K562 (cell line): ENCODE results near the gene LRRC15. TPM values are rescaled to one million over a fixed set of nuclear protein-coding genes. Genes with fewer than 3 reads are reported as not detected.

Experiments
- ATAC-seq: fragments of 200-7000 bp; cut with Tn5 transposase; 3 replicates; pipeline ENCODE4 v1.9.1; 2020; ENCODE audit warnings: moderate library complexity
- BruUV-seq: library from RNA; stranded (reverse); fragments of 400-500 nt; replicated peaks from 2 replicates; lab custom pipeline; 2021; lab: Mats Ljungman, UMichigan
- CTCF ChIA-PET: fragments of 300-600 bp; formaldehyde crosslinking; extraction: SDS; loops from one replicate; lab custom pipeline; 2021; ENCODE audit warnings: low intra/inter-chr PET ratio; lab: Yijun Ruan, JAX
- POLR2A ChIA-PET: fragments of 300-600, 350-650 bp; sonication (Branson Sonifier 250); formaldehyde crosslinking; extraction: SDS; loops from one replicate; lab custom pipeline; 2021; ENCODE audit warnings: antibody characterized with exemption, inconsistent platforms; lab: Yijun Ruan, JAX
- DNase-seq, 4 experiments: peaks; one replicate each; pipeline versions ENCODE4 v3.0.0 to v3.0.0-alpha.2; 2011 to 2018; ENCODE audit warnings: low spot score in 3 of 4, mixed read lengths in 3 of 4; ENCODE audit errors: extremely low read depth in 1 of 4
- FAIRE-seq: peaks from 2 replicates; lab custom pipeline; 2011; peaks lifted over from hg19 to GRCh38; lab: Jason Lieb, UNC
- H2AFZ ChIP-seq: 2 replicates; pipeline ENCODE4 v1.6.0; 2011; ENCODE audit warnings: low read depth, low read length, control low read depth, inconsistent platforms
- H3K27ac ChIP-seq: fragments of 200-600 bp; 3 replicates; pipeline ENCODE4 v1.8.0; 2011; ENCODE audit warnings: low read depth, mild to moderate bottlenecking, control low read depth, inconsistent platforms, low read length, moderate library complexity, mixed read lengths; ENCODE audit errors: extremely low read depth
- H3K27me3 ChIP-seq, 2 experiments: fragments of 300-600 bp in 1 of 2; 2 replicates in 1 of 2; 3 replicates in 1 of 2; pipeline versions ENCODE4 v1.6.0 to v1.8.0; 2011; ENCODE audit warnings: inconsistent platforms in 2 of 2, low read length in 2 of 2, mild to moderate bottlenecking in 1 of 2, mixed read lengths in 1 of 2, moderate library complexity in 1 of 2; ENCODE audit not compliant: control insufficient read depth in 2 of 2, insufficient read depth in 2 of 2
- H3K36me3 ChIP-seq: fragments of 300-600 bp; 3 replicates; pipeline ENCODE4 v1.8.0; 2011; ENCODE audit warnings: mild to moderate bottlenecking, low read length, inconsistent platforms; ENCODE audit not compliant: control insufficient read depth, insufficient read depth
- H3K4me1 ChIP-seq, 2 experiments: fragments of 200-600 bp in 1 of 2; replicated peaks in 1 of 2; 2 replicates in 1 of 2; 3 replicates in 1 of 2; pipeline versions ENCODE4 v1.5.1 to v1.8.0; 2011; ENCODE audit warnings: inconsistent platforms in 2 of 2, low read length in 2 of 2, mild to moderate bottlenecking in 1 of 2, mixed read lengths in 1 of 2, moderate library complexity in 1 of 2; ENCODE audit not compliant: control insufficient read depth in 2 of 2, insufficient read depth in 2 of 2
- H3K4me2 ChIP-seq: 2 replicates; pipeline ENCODE4 v1.6.1; 2011; ENCODE audit warnings: low read length, control low read depth, inconsistent platforms, mixed read lengths; ENCODE audit not compliant: insufficient read depth
- H3K4me3 ChIP-seq: fragments of 200-600 bp; sonication (generic), shearing (Covaris generic); 2 replicates; pipeline ENCODE4 v1.5.1; 2016; ENCODE audit warnings: control low read depth, inconsistent platforms
- H3K79me2 ChIP-seq: fragments of 200-600 bp; 3 replicates; pipeline ENCODE4 v1.8.0; 2011; ENCODE audit warnings: low read length, inconsistent platforms; ENCODE audit not compliant: control insufficient read depth, insufficient read depth
- H3K9ac ChIP-seq, 2 experiments: 2 replicates each; pipeline versions ENCODE4 v1.6.0 to v1.6.1; 2011; ENCODE audit warnings: low read depth in 2 of 2, low read length in 2 of 2, control low read depth in 1 of 2, inconsistent platforms in 1 of 2, mild to moderate bottlenecking in 1 of 2, mixed read lengths in 1 of 2; ENCODE audit not compliant: insufficient read depth in 1 of 2
- H3K9me1 ChIP-seq: one replicate; pipeline ENCODE4 v1.6.0; 2011; ENCODE audit warnings: inconsistent platforms, mild to moderate bottlenecking, low read length, moderate library complexity; ENCODE audit not compliant: control insufficient read depth, insufficient read depth
- H3K9me3 ChIP-seq: replicated peaks from 2 replicates; pipeline ENCODE4 v1.5.1; 2011; ENCODE audit warnings: low read depth, low read length, inconsistent platforms; ENCODE audit not compliant: control insufficient read depth, insufficient read depth
- H4K20me1 ChIP-seq: replicated peaks from 2 replicates; pipeline ENCODE4 v1.6.1; 2011; ENCODE audit warnings: low read length, inconsistent platforms, mixed read lengths; ENCODE audit not compliant: control insufficient read depth, insufficient read depth
- BCL6 ChIP-seq: fragments of 250-450 bp; sonication (Bioruptor Pico); IDR thresholded peaks from 2 replicates; pipeline ENCODE4 v1.4.0; 2020
- CGGBP1 ChIP-seq: fragments of 250-450 bp; sonication (Bioruptor Pico); IDR thresholded peaks from 2 replicates; pipeline ENCODE4 v1.9.0; 2021; ENCODE audit warnings: mild to moderate bottlenecking
- CLOCK ChIP-seq: fragments of 250-450 bp; sonication (Bioruptor Pico); IDR thresholded peaks from 2 replicates; pipeline ENCODE4 v1.4.0; 2020; ENCODE audit warnings: mild to moderate bottlenecking, moderate library complexity, borderline replicate concordance
- CREBBP ChIP-seq: IDR thresholded peaks from one replicate; pipeline ENCODE4 v1.6.1; 2012; ENCODE audit warnings: low read depth, mild to moderate bottlenecking, control low read depth, inconsistent platforms, low read length
- EZH2 ChIP-seq: IDR thresholded peaks from 2 replicates; pipeline ENCODE4 v1.6.1; 2012; ENCODE audit warnings: low read depth, mild to moderate bottlenecking, inconsistent platforms, low read length, borderline replicate concordance
- FOXA3 ChIP-seq, 2 experiments: fragments of 450-650 bp in 1 of 2; sonication (generic) in 1 of 2; formaldehyde crosslinking; IDR thresholded peaks in 1 of 2; conservative IDR thresholded peaks in 1 of 2; 2 replicates each; pipeline versions ENCODE4 v1.4.0 to v1.8.0; 2020 to 2022; ENCODE audit warnings: mild to moderate bottlenecking in 2 of 2, missing genetic modification reagents in 1 of 2
- OTX1 ChIP-seq: fragments of 450-650 bp; formaldehyde crosslinking; IDR thresholded peaks from 2 replicates; pipeline ENCODE4 v1.4.0; 2022; ENCODE audit warnings: mild to moderate bottlenecking
- SLC30A9 ChIP-seq: fragments of 250-450 bp; sonication (Bioruptor Pico); IDR thresholded peaks from 2 replicates; pipeline ENCODE4 v1.8.0; 2022; ENCODE audit warnings: mild to moderate bottlenecking, moderate library complexity
- SREBF2 ChIP-seq: sonication (generic); formaldehyde crosslinking; IDR thresholded peaks from 2 replicates; pipeline ENCODE4 v1.4.0; 2020; ENCODE audit warnings: mild to moderate bottlenecking, missing genetic modification reagents
- ZBTB49 ChIP-seq: sonication (generic); formaldehyde crosslinking; IDR thresholded peaks from 2 replicates; pipeline ENCODE4 v1.8.0; 2022; ENCODE audit warnings: missing genetic modification reagents, mild to moderate bottlenecking, borderline replicate concordance
- ZBTB7A ChIP-seq: IDR thresholded peaks from 2 replicates; pipeline ENCODE4 v1.6.1; 2011; ENCODE audit warnings: low read depth, mild to moderate bottlenecking, low read length, moderate library complexity, borderline replicate concordance; ENCODE audit not compliant: control insufficient read depth
- ZC3H8 ChIP-seq: fragments of 450-650 bp; IDR thresholded peaks from 2 replicates; pipeline ENCODE4 v1.6.1; 2017
- ZKSCAN3 ChIP-seq: fragments of 250-450 bp; sonication (Bioruptor Pico); IDR thresholded peaks from 2 replicates; pipeline ENCODE4 v1.4.0; 2020
- ZNF644 ChIP-seq: fragments of 200-800 bp; sonication (Bioruptor generic); IDR thresholded peaks from 2 replicates; pipeline ENCODE4 v1.6.1; 2016; ENCODE audit warnings: low read depth, missing genetic modification characterization, missing compliant biosample characterization
- WGBS: fragments of 100-300 bp; shearing (Covaris generic); methylation state at CpG from one replicate; pipeline ENCODE4 v1.1.6; 2016; ENCODE audit warnings: low coverage, mixed read lengths; ENCODE audit not compliant: insufficient coverage; ENCODE audit errors: missing lambda C conversion rate; 5-methylcytosine and 5-hydroxymethylcytosine counted together
- in situ Hi-C: fragments of 300-500 bp; cut with MboI; formaldehyde crosslinking; loops from 4 replicates; pipeline ENCODE4 v1.15.0; 2018; ENCODE audit warnings: inconsistent platforms, mixed read lengths
- intact Hi-C: fragments of 100-400 bp; cut with micrococcal nuclease; formaldehyde crosslinking; loops from 2 replicates; pipeline ENCODE4 v1.14.2; 2022
- polyA plus RNA-seq, 8 experiments: library from polyadenylated mRNA; depleted of rRNA in 4 of 8; stranded (reverse) in 5 of 8; unstranded in 3 of 8; fragments of >200 nt; fragmentation: Nextera tagmentation in 2 of 8; fragmentation: Illumina TruSeq in 1 of 8; extraction: Ambion mirVana in 2 of 8; extraction: Trizol in 1 of 8; gene quantifications; 2 replicates each; pipeline versions ENCODE4 v1.2.1 to v1.2.3, GENCODE V29; 2011 to 2014; ENCODE audit warnings: inconsistent platforms in 1 of 8, missing spikeins in 1 of 8
- total RNA-seq, 7 experiments: library from RNA; depleted of rRNA in 6 of 7; stranded (reverse); fragments of >200 nt in 6 of 7; fragmentation: Illumina TruSeq in 2 of 7; extraction: Trizol in 2 of 7; gene quantifications; 2 replicates each; pipeline versions ENCODE4 v1.2.1 to v1.2.3, GENCODE V29; 2011 to 2021; ENCODE audit warnings: low replicate concordance in 1 of 7

Gene LRRC15
- total and polyA plus RNA-seq, 9 of the 15 experiments (the other 6 are each of a cell fraction or from before 2014, with no cell fraction given) = not detected

GRCh38 chr3:194387926-194388418, 18.4 kb upstream of the LRRC15 start (continued):
- no peak for TF ChIP-seq ZBTB7A
- TF ChIP-seq ZNF644 = no peak
- no peak for TF ChIP-seq ZKSCAN3 (CRISPR knock-in tag)
- TF ChIP-seq OTX1 (CRISPR knock-in tag) = no peak
- TF ChIP-seq CLOCK (CRISPR knock-in tag) = no peak

- intact Hi-C loops (no loop called here), in situ Hi-C loops (no loop called here)
- no TSS peak for BruUV-seq
- WGBS = 37% methylated on average over 6 of the region's 6 CpGs
- Histone ChIP-seq H3K4me2 (no peak overlapping the region), H3K4me3 (no peak overlapping the region), H3K9ac (no peak overlapping the region), H3K36me3 (no peaks in the 10 kb centered on the region), H3K9me3 (no peaks in the 10 kb centered on the region), H3K27ac (no peak overlapping the region), H3K4me1 (no peaks in the 10 kb centered on the region; a peak in 1 of 5 replicates), H2AFZ (no peak overlapping the region), H3K79me2 (no peaks in the 10 kb centered on the region), H3K27me3 (peaks cover 29 to 59% of the 10 kb centered on the region in 2 experiments), H3K9me1 (no peaks in the 10 kb centered on the region), H4K20me1 (no peaks in the 10 kb centered on the region)
- ATAC-seq (no peak), FAIRE-seq (no peak), DNase-seq (no peak)
- TF ChIP-seq EZH2 (no peak), ZC3H8 (no peak), BCL6 (no peak), CREBBP (no peak), ZBTB49 (CRISPR knock-in tag) (no peak), SLC30A9 (CRISPR knock-in tag) (no peak), SREBF2 (no peak), FOXA3 (CRISPR knock-in tag; conservative IDR thresholded peaks at IDR 0.05 in 1 of 2, IDR thresholded peaks at IDR 0.05 in 1 of 2) (no peak), CGGBP1 (CRISPR knock-in tag) (no peak)
- ChIA-PET POLR2A (no interaction called here), CTCF (no interaction called here)
Measured at GRCh38 chr3:194387276-194387675, 17.7 kb upstream of the LRRC15 start.
